CD4-positive, alpha-beta T cell treated with Interleukin-1 beta for 1 hour (primary cell): ENCODE data around the gene ADAM22.

Source experiments
- DNase-seq, 2 donors: peaks; one replicate each; pipeline ENCODE4 v3.0.0-alpha.2; 2020 to 2022

Gene ADAM22

DNA sequence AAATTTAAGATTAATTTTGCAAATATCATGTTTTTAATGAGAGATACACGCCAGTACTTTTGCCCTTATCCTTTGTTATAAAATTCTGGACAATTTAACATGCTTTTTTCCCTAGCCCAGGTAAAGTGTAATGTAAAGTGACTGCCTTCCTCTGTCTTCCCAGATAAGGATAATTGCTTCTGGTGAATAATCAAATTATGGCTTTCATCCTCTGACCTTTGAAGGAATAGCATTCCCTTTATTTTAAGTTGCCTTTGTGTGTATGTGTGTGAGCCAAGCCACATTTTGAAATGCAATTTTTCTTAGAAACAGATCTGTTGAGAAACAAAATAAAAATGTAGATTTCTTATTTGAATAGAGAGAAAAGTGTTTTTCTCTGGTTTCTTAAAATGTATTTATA lies 107.5 kb downstream of the ADAM22 start:
- DNase-seq = no peak

- DNase-seq = no peak
Observed at GRCh38 chr7:88042157-88042556, 108.1 kb downstream of the ADAM22 start.

- no peak for DNase-seq
Observed at GRCh38 chr7:88042803-88043202, 108.8 kb downstream of the ADAM22 start.

GRCh38 chr7:88044069-88044468 lies 110.0 kb downstream of the ADAM22 start:
- DNase-seq = no peak

- DNase-seq = no peak
Observed at GRCh38 chr7:88046839-88047573, 113.0 kb downstream of the ADAM22 start.

DNA sequence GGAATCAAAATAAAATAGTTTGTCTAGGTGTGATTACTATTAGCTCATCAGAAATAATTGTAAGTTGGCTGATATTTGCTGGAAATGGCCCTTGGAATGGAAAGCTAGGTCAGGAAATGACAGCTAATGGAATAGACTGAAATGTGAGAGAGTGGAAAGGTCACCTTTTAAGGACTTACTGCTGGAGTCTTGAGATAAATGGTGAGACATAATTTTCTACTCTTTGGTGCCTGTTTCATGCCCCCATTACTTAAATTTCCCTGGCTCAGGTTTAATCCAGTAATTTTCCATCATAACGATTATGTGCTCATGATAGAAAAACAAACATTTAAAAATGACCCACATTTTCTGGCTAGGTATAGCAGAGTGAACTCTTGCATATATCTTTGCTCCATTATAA lies 123.6 kb downstream of the ADAM22 start:
- no peak for DNase-seq

DNA sequence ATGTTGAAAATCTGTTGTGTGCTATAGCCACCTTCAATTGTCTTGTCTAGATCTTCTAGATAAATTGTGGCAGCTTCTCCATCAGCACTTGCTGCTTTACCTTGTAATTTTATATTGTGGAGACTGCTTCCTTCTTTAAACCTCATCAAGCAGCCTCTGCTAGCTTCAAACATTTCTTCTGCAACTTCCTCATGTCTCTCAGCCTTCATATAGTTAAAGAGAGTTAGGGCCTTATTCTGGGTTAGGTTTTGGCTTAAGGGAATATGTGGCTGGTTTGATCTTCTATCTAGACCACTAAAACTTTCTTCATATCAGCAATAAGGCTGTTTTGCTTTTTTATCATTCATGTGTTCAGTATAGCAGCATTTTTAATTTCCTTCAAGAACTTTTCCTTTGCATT lies 128.2 kb downstream of the ADAM22 start:
- DNase-seq = no peak

- no peak for DNase-seq
Observed at GRCh38 chr7:88069093-88069492, 135.0 kb downstream of the ADAM22 start.

DNA sequence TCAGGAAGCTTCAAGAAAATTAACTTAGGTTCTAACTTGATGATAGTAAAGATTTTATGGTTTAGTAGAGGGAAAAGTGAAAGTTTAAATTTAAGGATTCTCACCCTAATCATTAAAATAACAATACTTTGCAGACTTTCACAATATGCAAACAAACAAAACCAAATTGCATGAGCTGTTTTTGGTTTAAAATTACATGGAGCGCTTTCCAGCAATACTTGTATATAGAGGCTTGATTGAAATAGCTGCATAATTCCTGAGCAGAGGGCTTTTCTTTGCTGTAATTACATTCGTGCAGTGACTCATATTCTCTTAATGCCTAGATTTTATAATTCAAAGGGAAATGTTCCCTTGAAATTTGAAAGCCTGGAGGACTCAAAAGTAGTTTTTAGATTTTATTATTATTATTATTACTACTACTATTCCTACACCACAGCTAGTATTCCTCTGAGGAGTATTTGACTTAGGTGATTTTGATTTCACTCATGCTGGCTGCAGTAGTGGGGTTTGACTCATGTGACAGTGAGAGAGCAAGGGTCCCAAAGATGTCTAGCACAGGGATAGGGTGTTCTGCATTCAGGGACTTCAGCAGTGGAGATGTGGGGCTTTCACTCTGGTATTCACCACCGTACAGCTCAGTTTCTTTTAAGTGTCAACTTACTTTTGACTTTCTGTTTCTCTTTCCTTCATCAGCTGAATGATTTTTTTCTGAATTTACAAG lies 138.1 kb downstream of the ADAM22 start:
- no peak for DNase-seq

DNA sequence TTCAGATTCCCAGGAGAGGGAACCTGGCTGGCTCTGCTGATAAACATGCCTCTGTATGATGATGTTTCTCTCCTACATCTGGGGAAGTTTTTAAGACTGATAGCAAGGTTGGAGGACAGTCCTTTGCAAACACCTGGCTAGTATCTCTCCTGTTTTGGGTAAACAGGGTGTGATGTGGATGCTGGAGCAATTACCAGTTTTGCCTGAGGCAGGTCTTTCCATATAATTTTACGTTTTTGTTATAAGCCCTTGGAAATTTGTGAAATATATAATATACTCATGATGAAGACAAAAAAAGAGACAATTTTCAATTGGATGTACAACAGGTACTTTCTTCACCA lies 138.6 kb downstream of the ADAM22 start:
- DNase-seq = no peak

- DNase-seq = no peak
Observed at GRCh38 chr7:88073626-88074025, 139.6 kb downstream of the ADAM22 start.

DNA sequence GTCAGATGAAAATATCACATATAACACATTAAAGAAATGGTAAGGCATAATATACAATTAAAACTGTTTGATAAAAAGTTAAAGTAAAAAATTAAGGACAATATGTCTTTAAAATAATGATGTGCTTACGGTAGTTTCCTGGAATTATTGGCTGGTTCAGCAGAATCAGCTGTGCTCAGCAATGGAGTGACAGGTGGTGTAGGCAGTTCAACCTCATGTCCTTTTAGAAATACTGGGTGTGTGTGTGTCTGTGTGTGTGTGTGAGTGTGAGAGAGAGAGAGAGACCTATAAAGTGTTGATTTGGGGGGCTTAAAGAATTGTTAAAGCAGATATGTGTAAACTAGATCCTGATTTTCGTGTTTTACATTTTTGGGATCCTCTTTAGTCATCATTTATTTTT lies 141.2 kb downstream of the ADAM22 start:
- no peak for DNase-seq

DNA sequence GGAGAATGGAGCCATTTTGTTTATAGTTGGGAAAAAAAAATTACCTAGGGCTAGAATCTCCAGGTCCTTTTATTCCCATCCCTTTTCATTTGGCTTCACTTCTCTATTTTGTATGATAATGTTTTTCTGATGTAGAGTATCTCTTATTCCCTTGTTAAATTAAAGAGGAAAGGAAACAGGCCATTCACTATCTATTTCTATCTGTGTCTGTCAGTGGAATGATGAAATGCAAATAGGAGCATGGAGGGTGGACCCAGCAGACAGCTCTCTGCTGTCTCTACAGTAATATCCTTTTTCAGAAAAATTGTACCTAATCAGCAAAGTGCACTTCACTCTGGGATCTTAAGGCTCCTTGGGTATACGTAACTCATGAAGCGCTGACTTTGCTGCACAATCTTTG lies 149.8 kb downstream of the ADAM22 start:
- no peak for DNase-seq

DNA sequence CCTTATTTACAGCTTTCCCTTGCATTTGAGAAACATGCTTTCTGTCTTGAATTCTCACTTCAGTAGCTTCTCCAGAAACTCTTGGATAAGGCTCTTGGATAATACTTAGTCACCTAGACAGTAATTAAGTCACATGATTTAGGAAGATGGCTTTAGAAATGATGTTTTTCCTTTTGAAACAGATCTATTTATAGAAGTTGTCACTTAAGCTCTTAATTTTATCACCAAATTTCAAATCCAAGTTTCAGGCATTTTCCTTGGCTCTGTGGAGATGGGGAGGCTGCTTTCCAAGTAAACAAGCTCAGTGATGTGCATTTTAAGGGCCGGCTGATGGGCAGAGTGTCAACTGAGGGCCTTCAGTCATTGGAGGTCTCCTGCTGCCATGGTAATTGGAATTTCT lies 155.5 kb downstream of the ADAM22 start:
- no peak for DNase-seq

DNA sequence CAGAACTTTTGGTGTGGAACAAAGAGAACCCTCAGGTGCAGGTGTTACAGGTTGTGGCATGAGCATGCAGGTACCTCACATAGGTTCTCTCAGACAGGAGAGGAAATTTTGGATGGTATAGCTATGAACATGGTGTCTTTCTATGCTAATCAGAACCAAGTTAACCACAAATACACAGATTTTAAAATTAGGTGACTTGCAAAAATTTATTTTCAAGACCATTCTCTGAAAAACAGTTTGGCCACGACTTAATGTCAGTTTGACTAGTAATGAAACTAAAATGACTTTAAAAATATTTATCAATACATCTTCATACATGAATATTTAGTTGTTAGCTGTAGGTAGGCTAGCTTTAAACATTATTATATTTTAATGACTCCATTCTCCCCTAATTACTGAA lies 156.2 kb downstream of the ADAM22 start:
- no peak for DNase-seq

DNA sequence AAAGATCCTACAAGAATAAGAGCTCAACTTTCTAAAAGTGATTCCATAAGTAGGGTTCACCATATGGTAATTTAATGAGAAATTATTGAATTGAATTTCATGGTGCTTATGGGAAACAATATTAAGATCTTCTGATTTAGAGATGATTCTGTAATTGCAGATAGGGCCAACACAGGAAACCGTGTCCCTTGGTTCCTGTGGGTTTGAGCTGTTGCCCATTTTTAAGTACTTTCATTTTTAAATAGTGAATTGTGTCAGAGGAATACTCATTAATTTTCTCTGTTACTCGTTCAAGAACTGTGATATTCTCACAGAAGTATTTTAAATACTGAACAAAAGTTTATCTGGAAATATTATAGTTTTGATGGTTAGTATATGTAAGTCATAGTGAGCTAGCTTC lies 156.6 kb downstream of the ADAM22 start:
- DNase-seq = no peak

- no peak for DNase-seq
Observed at GRCh38 chr7:88091988-88092675, 158.1 kb downstream of the ADAM22 start.

GRCh38 chr7:88092676-88092999 lies 158.6 kb downstream of the ADAM22 start:
- DNase-seq = no peak

- no peak for DNase-seq
Observed at GRCh38 chr7:88101769-88102168, 167.7 kb downstream of the ADAM22 start.

GRCh38 chr7:88102675-88103074 lies 168.6 kb downstream of the ADAM22 start:
- DNase-seq = no peak

- no peak for DNase-seq
Observed at GRCh38 chr7:88104732-88105131, 170.7 kb downstream of the ADAM22 start.

DNA sequence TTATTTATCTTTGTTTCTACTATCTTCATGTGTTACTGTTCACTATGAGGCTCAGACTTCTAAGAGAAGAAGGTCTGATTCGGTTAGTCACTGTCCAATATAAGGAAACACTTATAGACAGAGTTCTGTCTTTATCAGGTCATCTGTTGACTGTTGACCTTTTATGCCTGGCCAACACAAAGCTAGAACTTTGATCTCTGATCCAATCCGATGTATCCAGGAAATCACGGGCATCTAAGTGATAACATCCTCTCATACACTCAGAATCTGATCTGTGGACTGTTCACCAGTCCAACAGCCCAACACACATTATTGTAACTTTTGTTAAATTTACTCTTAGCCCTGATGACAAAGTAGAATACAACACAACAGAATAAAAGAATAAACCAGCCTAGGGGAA lies 171.2 kb downstream of the ADAM22 start:
- DNase-seq = no peak

- DNase-seq = no peak
Observed at GRCh38 chr7:88106434-88106833, 172.4 kb downstream of the ADAM22 start.

DNA sequence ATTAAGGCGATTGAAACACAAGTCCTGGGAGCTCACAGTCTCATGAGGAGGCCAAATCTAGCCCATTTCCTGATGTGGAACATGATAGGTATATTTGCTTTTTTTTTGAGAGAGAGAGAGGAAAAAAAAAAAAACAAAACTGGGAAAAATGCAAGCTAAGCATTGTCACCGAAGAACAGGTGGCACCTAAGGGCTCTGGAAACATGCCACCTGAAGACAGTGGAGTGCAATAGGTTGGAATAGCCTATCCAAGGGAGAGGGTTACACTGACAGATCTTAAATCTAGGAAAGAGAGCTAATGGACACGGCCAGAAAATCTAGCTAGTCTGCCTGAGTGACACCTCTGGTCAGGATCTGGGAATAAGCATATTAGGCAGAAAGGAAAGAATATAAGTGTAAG lies 175.6 kb downstream of the ADAM22 start:
- no peak for DNase-seq
